B cell (primary cell): ENCODE measurements around the gene IGSF9. TPM values are rescaled to one million over a fixed set of nuclear protein-coding genes. Genes with fewer than 3 reads are reported as not detected.

ENCODE experiments used
- ATAC-seq: fragments of 200-7000 bp; cut with Tn5 transposase; one replicate; pipeline ENCODE4 v1.10.0; 2021; ENCODE audit warnings: low read depth, mild to moderate bottlenecking, moderate number of reproducible peaks, moderate library complexity
- CTCF ChIA-PET: fragments of 350-600 bp; sonication (Branson Sonifier 250); formaldehyde crosslinking; loops from one replicate; lab custom pipeline; 2021; ENCODE audit warnings: antibody characterized with exemption, inconsistent platforms; lab: Charles Lee
- POLR2A ChIA-PET: fragments of 350-600 bp; sonication (Branson Sonifier 250); formaldehyde crosslinking; loops from one replicate; lab custom pipeline; 2021; ENCODE audit warnings: antibody characterized with exemption; lab: Charles Lee
- DNase-seq: peaks from one replicate; pipeline ENCODE4 v3.0.0; 2013
- H2AFZ ChIP-seq: 2 replicates; pipeline ENCODE4 v1.6.1; 2012; ENCODE audit warnings: mild to moderate bottlenecking, low read depth, low read length; ENCODE audit not compliant: insufficient read depth, poor library complexity, severe bottlenecking
- H3K27ac ChIP-seq, 2 donors: 1 replicate in 1 of 2; 2 replicates in 1 of 2; pipeline ENCODE4 v1.5.1; 2012 to 2013; ENCODE audit warnings: low read length in 2 of 2, mild to moderate bottlenecking in 2 of 2, moderate library complexity in 1 of 2
- H3K27me3 ChIP-seq, 4 experiments: fragments of 200-600 bp in 1 of 4; sonication (generic) in 1 of 4; replicated peaks in 1 of 4; 1 replicate in 2 of 4; 2 replicates in 2 of 4; pipeline versions ENCODE4 v1.6.1 to v1.7.0; 2013 to 2016; ENCODE audit warnings: low read length in 3 of 4, mild to moderate bottlenecking in 2 of 4, mixed read lengths in 1 of 4, moderate library complexity in 1 of 4; ENCODE audit not compliant: insufficient read depth in 4 of 4, control insufficient read depth in 3 of 4; ENCODE audit errors: control extremely low read depth in 1 of 4
- H3K36me3 ChIP-seq, 2 experiments: replicated peaks in 1 of 2; 1 replicate in 1 of 2; 2 replicates in 1 of 2; pipeline versions ENCODE4 v1.6.1 to v1.7.1; 2013; ENCODE audit warnings: low read length in 1 of 2; ENCODE audit not compliant: insufficient read depth in 2 of 2, control insufficient read depth in 1 of 2; ENCODE audit errors: control extremely low read depth in 1 of 2, extremely low read depth in 1 of 2
- H3K4me1 ChIP-seq, 2 donors: fragments of 200-600 bp in 1 of 2; sonication (generic) in 1 of 2; 1 replicate in 1 of 2; 2 replicates in 1 of 2; pipeline versions ENCODE4 v1.5.1 to v1.6.1; 2013 to 2017; ENCODE audit warnings: low read length in 2 of 2; ENCODE audit not compliant: control insufficient read depth in 2 of 2, insufficient read depth in 2 of 2
- H3K4me2 ChIP-seq: replicated peaks from 2 replicates; pipeline ENCODE3; 2012; ENCODE audit warnings: mild to moderate bottlenecking, low read depth, low read length; ENCODE audit not compliant: poor library complexity, severe bottlenecking
- H3K4me3 ChIP-seq, 5 experiments: fragments of 200-600 bp in 1 of 5; sonication (generic) in 1 of 5; 1 replicate in 3 of 5; 2 replicates in 2 of 5; pipeline versions ENCODE4 v1.5.1 to v1.7.0; 2011 to 2016; ENCODE audit warnings: low read length in 4 of 5, mild to moderate bottlenecking in 4 of 5, low read depth in 2 of 5, control low read depth in 1 of 5, moderate library complexity in 1 of 5; ENCODE audit not compliant: insufficient read depth in 1 of 5; ENCODE audit errors: control extremely low read depth in 1 of 5, extremely low read depth in 1 of 5
- H3K79me2 ChIP-seq: fragments of 200-600 bp; sonication (generic); one replicate; pipeline ENCODE4 v1.6.0; 2016; ENCODE audit warnings: low read length; ENCODE audit not compliant: control insufficient read depth, insufficient read depth
- H3K9ac ChIP-seq: fragments of 200-600 bp; sonication (generic); 2 replicates; pipeline ENCODE4 v1.6.1; 2017; ENCODE audit warnings: mild to moderate bottlenecking, low read length, moderate library complexity
- H3K9me3 ChIP-seq, 3 donors: one replicate each; pipeline versions ENCODE4 v1.6.1 to v1.7.1; 2013; ENCODE audit warnings: low read length in 2 of 3; ENCODE audit not compliant: control insufficient read depth in 2 of 3, insufficient read depth in 1 of 3; ENCODE audit errors: control extremely low read depth in 1 of 3
- H4K20me1 ChIP-seq: 2 replicates; pipeline ENCODE4 v1.6.0; 2012; ENCODE audit warnings: mild to moderate bottlenecking, low read length; ENCODE audit not compliant: insufficient read depth, control insufficient read depth, poor library complexity, severe bottlenecking
- H3K27ac Mint-ChIP-seq: one replicate; pipeline ENCODE4 v1.8.0; 2021; ENCODE audit warnings: mixed read lengths
- H3K27me3 Mint-ChIP-seq: one replicate; pipeline ENCODE4 v1.8.0; 2021; ENCODE audit warnings: mixed read lengths
- H3K4me1 Mint-ChIP-seq: one replicate; pipeline ENCODE4 v1.8.0; 2021; ENCODE audit warnings: mixed read lengths
- H3K4me3 Mint-ChIP-seq: one replicate; pipeline ENCODE4 v1.8.0; 2021; ENCODE audit warnings: mixed read lengths
- H3K9me3 Mint-ChIP-seq: one replicate; pipeline ENCODE4 v1.8.0; 2022; ENCODE audit warnings: mixed read lengths; ENCODE audit not compliant: insufficient read depth
- EZH2 ChIP-seq: IDR thresholded peaks from 2 replicates; pipeline ENCODE4 v1.6.1; 2012; ENCODE audit warnings: borderline replicate concordance, low read depth, mild to moderate bottlenecking, moderate library complexity, low read length; ENCODE audit not compliant: insufficient read depth, poor library complexity, severe bottlenecking
- WGBS: methylation state at CpG from one replicate; pipeline ENCODE4 v1.1.5; 2013; ENCODE audit warnings: missing lambda C conversion rate; ENCODE audit not compliant: insufficient coverage; 5-methylcytosine and 5-hydroxymethylcytosine counted together
- intact Hi-C: fragments of 100-400 bp; cut with micrococcal nuclease; formaldehyde crosslinking; loops from one replicate; pipeline ENCODE4 v1.10.0; 2022
- polyA plus RNA-seq: library from polyadenylated mRNA; depleted of rRNA; stranded (reverse); fragments of >200 nt; gene quantifications from 2 replicates; pipeline ENCODE4 v1.2.3, GENCODE V29; 2012
- total RNA-seq, 2 donors: library from RNA; stranded (reverse); fragments of 120-200 nt in 1 of 2; gene quantifications; 1 replicate in 1 of 2; 2 replicates in 1 of 2; pipeline versions ENCODE4 v1.2.3 to v1.2.4, GENCODE V29; 2013 to 2022
- TF ChIP-seq, protein P1 (sequence below): fragments of 200-600 bp; IDR thresholded peaks from one replicate; pipeline ENCODE4 v1.8.0; 2022; ENCODE audit warnings: antibody characterized with exemption, mild to moderate bottlenecking

Gene IGSF9
- total and polyA plus RNA-seq, 2 donors (not counting 1 experiment from before 2014, with no cell fraction given) = 0.36 to 0.37 TPM

DNA sequence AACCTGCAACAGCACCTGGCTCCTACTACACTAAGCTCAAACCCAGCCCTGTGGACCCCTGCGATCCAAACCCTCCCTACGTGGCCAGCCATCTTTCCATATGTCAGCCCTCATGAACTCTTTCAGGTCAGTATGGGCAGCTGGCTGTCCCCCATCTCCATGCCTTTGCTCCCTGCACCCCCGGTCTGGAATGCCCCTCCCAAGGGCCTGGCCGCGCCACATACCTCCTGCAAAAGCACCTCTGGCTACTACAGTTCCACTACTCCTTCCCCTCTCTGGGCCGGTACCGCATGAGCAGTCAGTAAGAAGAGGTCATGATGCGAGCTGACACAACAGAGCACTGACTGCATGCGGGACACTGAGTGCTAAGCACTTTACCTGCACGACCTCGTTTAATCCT, 10.1 kb downstream of the IGSF9 start:
- ATAC-seq (no peak), DNase-seq (no peak)
- Histone ChIP-seq H3K27me3 (no peaks in the 10 kb centered on the region), H3K4me3 (no peak overlapping the region), H3K4me2 (no peak overlapping the region), H2AFZ (no peak overlapping the region), H3K36me3 (no peaks in the 10 kb centered on the region), H3K9ac (no peak overlapping the region), H3K4me1 (peaks cover 35 to 40% of the 10 kb centered on the region in 2 donors), H4K20me1 (no peaks in the 10 kb centered on the region), H3K27ac (no peak overlapping the region), H3K9me3 (peaks cover 0 to 4% (median 0%) of the 10 kb centered on the region in 3 donors), H3K79me2 (no peaks in the 10 kb centered on the region)
- 91% methylated on average over 11 of the region's 11 CpGs for WGBS
- Mint-ChIP-seq H3K27me3 (peaks cover 7% of the 10 kb centered on the region), H3K27ac (no peak overlapping the region), H3K4me1 (peaks cover 44% of the 10 kb centered on the region), H3K4me3 (no peak overlapping the region), H3K9me3 (no peaks in the 10 kb centered on the region)
- ChIA-PET POLR2A (interaction anchor here (1.4 kb wide), 1 partner anchor 10 kb away, joined by 3 read pairs; the partner anchor contains the start of gene TAGLN2), CTCF (interaction anchor here (1.0 to 10.7 kb wide), 10 partner anchors 11 to 152 kb away, joined by 3 to 177 read pairs (median 6); partner anchors contain the start of gene TAGLN2)
- TF ChIP-seq EZH2 = no peak
- TF ChIP-seq, protein P1, sequence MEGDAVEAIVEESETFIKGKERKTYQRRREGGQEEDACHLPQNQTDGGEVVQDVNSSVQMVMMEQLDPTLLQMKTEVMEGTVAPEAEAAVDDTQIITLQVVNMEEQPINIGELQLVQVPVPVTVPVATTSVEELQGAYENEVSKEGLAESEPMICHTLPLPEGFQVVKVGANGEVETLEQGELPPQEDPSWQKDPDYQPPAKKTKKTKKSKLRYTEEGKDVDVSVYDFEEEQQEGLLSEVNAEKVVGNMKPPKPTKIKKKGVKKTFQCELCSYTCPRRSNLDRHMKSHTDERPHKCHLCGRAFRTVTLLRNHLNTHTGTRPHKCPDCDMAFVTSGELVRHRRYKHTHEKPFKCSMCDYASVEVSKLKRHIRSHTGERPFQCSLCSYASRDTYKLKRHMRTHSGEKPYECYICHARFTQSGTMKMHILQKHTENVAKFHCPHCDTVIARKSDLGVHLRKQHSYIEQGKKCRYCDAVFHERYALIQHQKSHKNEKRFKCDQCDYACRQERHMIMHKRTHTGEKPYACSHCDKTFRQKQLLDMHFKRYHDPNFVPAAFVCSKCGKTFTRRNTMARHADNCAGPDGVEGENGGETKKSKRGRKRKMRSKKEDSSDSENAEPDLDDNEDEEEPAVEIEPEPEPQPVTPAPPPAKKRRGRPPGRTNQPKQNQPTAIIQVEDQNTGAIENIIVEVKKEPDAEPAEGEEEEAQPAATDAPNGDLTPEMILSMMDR = no peak
- intact Hi-C loops = loop anchor here (5.0 kb wide), 3 partner anchors 83 to 317 kb away; no protein-coding TSS in a partner anchor
